OCI-LY3 (cell line): ENCODE measurements around the gene BCL11A.

Experiments used
- H2AFZ ChIP-seq: fragments of 200-600, 300-600 bp; shearing (Covaris generic); 2 replicates; pipeline ENCODE4 v1.6.0; 2014; ENCODE audit warnings: antibody characterized with exemption, low read depth, low read length
- H3K27ac ChIP-seq: fragments of 200-600, 300-600 bp; sonication (generic); 2 replicates; pipeline ENCODE4 v1.5.1; 2014; ENCODE audit warnings: mild to moderate bottlenecking, low read length, moderate library complexity, mixed read lengths
- H3K27me3 ChIP-seq: fragments of 200-600, 300-600 bp; sonication (generic); 2 replicates; pipeline ENCODE4 v1.6.1; 2014; ENCODE audit warnings: low read depth, low read length, mixed read lengths
- H3K36me3 ChIP-seq: fragments of 200-600, 300-600 bp; sonication (generic); replicated peaks from 2 replicates; pipeline ENCODE3; 2014; ENCODE audit warnings: low read depth, low read length, mixed read lengths
- H3K4me1 ChIP-seq: fragments of 300-600, 200-600 bp; sonication (generic); 2 replicates; pipeline ENCODE4 v1.6.1; 2014; ENCODE audit warnings: low read length, mixed read lengths
- H3K4me2 ChIP-seq: fragments of 200-600, 300-600 bp; sonication (generic); 2 replicates; pipeline ENCODE4 v1.6.1; 2014; ENCODE audit warnings: low read length, mixed read lengths
- H3K4me3 ChIP-seq: fragments of 300-600, 200-600 bp; sonication (generic); 2 replicates; pipeline ENCODE4 v1.5.1; 2014; ENCODE audit warnings: antibody characterized with exemption, mild to moderate bottlenecking, low read length, moderate library complexity
- H3K79me2 ChIP-seq: fragments of 300-600, 200-600 bp; shearing (Covaris generic); 2 replicates; pipeline ENCODE4 v1.6.1; 2014; ENCODE audit warnings: mild to moderate bottlenecking, low read length, mixed read lengths
- H3K9ac ChIP-seq: fragments of 300-600, 200-600 bp; shearing (Covaris generic); 2 replicates; pipeline ENCODE4 v1.6.0; 2014; ENCODE audit warnings: mild to moderate bottlenecking, low read length, moderate library complexity
- H3K9me3 ChIP-seq: fragments of 200-600, 300-600 bp; shearing (Covaris generic); 2 replicates; pipeline ENCODE4 v1.6.1; 2014; ENCODE audit warnings: low read length, mixed read lengths; ENCODE audit not compliant: insufficient read depth
- H4K20me1 ChIP-seq: fragments of 200-600, 300-600 bp; sonication (generic); 2 replicates; pipeline ENCODE4 v1.6.1; 2016; ENCODE audit warnings: low read length, mixed read lengths; ENCODE audit not compliant: insufficient read depth
- CTCF ChIP-seq: fragments of 200-600, 300-600 bp; sonication (generic); IDR thresholded peaks from 2 replicates; pipeline ENCODE4 v1.5.1; 2014; ENCODE audit warnings: antibody characterized with exemption, low read length, low read depth
- EZH2phosphoT487 ChIP-seq: fragments of 200-600 bp; shearing (Covaris generic); IDR thresholded peaks from 2 replicates; pipeline ENCODE4 v1.6.1; 2018; ENCODE audit warnings: antibody characterized with exemption, mixed run types, low read depth

The BCL11A gene

GRCh38 chr2:60538101-60538500 lies 15.4 kb downstream of the BCL11A start:
- Histone ChIP-seq H3K27ac (no peak overlapping the region), H3K36me3 (peaks cover 73% of the 10 kb centered on the region), H3K4me2 (peak overlapping the region; percentile 89; the same call in 1 of the 2 replicates), H3K27me3 (no peaks in the 10 kb centered on the region), H3K9ac (no peak overlapping the region), H2AFZ (no peak overlapping the region), H3K9me3 (no peaks in the 10 kb centered on the region), H3K79me2 (peaks cover 100% of the 10 kb centered on the region), H3K4me1 (peaks cover 87% of the 10 kb centered on the region), H3K4me3 (no peak overlapping the region), H4K20me1 (peaks cover 98% of the 10 kb centered on the region)
- TF ChIP-seq CTCF = no peak
- no peak for TF ChIP-seq EZH2phosphoT487

- peaks cover 94% of the 10 kb centered on the region for H3K4me1 ChIP-seq
- peaks cover 100% of the 10 kb centered on the region for H4K20me1 ChIP-seq
- peaks cover 100% of the 10 kb centered on the region for H3K79me2 ChIP-seq
- H3K36me3 ChIP-seq = peaks cover 71% of the 10 kb centered on the region
- H3K4me2 ChIP-seq = peak overlapping the region; percentile 89
- peak overlapping the region; percentile 71; the same call in 1 of the 2 replicates for H3K4me3 ChIP-seq
- H3K27ac ChIP-seq = no peak overlapping the region
- H3K27me3 ChIP-seq = no peaks in the 10 kb centered on the region
- H3K9me3 ChIP-seq = no peaks in the 10 kb centered on the region
- TF ChIP-seq EZH2phosphoT487 = no peak
- no peak for TF ChIP-seq CTCF
- H3K9ac ChIP-seq = no peak overlapping the region
- H2AFZ ChIP-seq = no peak overlapping the region
Measured at GRCh38 chr2:60536746-60537145, 16.7 kb downstream of the BCL11A start.

- peak overlapping the region; percentile 71 for H3K4me3 ChIP-seq
- H3K9ac ChIP-seq = no peak overlapping the region; the same call in none of the 2 replicates
- no peak for TF ChIP-seq EZH2phosphoT487
- TF ChIP-seq CTCF = no peak
- peak overlapping the region; percentile 35 for H3K27ac ChIP-seq
- H3K36me3 ChIP-seq = peaks cover 66% of the 10 kb centered on the region
- H3K4me2 ChIP-seq = peak overlapping the region; percentile 89
- H4K20me1 ChIP-seq = peaks cover 98% of the 10 kb centered on the region
- H3K27me3 ChIP-seq = no peaks in the 10 kb centered on the region
- H3K9me3 ChIP-seq = no peaks in the 10 kb centered on the region
- peaks cover 100% of the 10 kb centered on the region for H3K79me2 ChIP-seq
- no peak overlapping the region for H2AFZ ChIP-seq
- H3K4me1 ChIP-seq = peaks cover 97% of the 10 kb centered on the region
Measured at GRCh38 chr2:60535685-60536312, 17.7 kb downstream of the BCL11A start.

GRCh38 chr2:60534892-60535684 lies 18.4 kb downstream of the BCL11A start:
- Histone ChIP-seq H3K79me2 (peaks cover 100% of the 10 kb centered on the region), H3K4me2 (peak overlapping the region; percentile 89), H3K9me3 (no peaks in the 10 kb centered on the region), H3K9ac (no peak overlapping the region; the same call in 1 of the 2 replicates), H3K4me3 (peak overlapping the region; percentile 71; the same call in 1 of the 2 replicates), H3K27me3 (no peaks in the 10 kb centered on the region), H3K4me1 (peaks cover 97% of the 10 kb centered on the region), H2AFZ (no peak overlapping the region), H3K36me3 (peaks cover 59% of the 10 kb centered on the region), H3K27ac (no peak overlapping the region), H4K20me1 (peaks cover 98% of the 10 kb centered on the region)
- TF ChIP-seq EZH2phosphoT487 (no peak), CTCF (no peak)
